Fibroblast of lung (primary cell): ENCODE measurements around the gene ATP1B1. TPM values are rescaled to one million over a fixed set of nuclear protein-coding genes. Genes with fewer than 3 reads are reported as not detected.
A peak's percentile ranks its signal among the peaks of the same experiment; 100 is the strongest.

Experiments used
- DNase-seq, 2 donors: peaks; one replicate each; pipeline versions ENCODE4 v3.0.0 to v3.0.0-alpha.2; 2010; ENCODE audit warnings: low read depth in 2 of 2
- H2AFZ ChIP-seq: 2 replicates; pipeline ENCODE4 v1.5.1; 2012; ENCODE audit warnings: low read length, control low read depth, inconsistent platforms
- H3K27ac ChIP-seq: 2 replicates; pipeline ENCODE4 v1.5.1; 2011; ENCODE audit warnings: low read length, control low read depth; ENCODE audit not compliant: insufficient read depth
- H3K27me3 ChIP-seq: 2 replicates; pipeline ENCODE4 v1.5.1; 2011; ENCODE audit warnings: mild to moderate bottlenecking, low read length; ENCODE audit not compliant: control insufficient read depth, insufficient read depth
- H3K36me3 ChIP-seq: 2 replicates; pipeline ENCODE4 v1.5.1; 2011; ENCODE audit warnings: low read length; ENCODE audit not compliant: control insufficient read depth, insufficient read depth
- H3K4me1 ChIP-seq: 2 replicates; pipeline ENCODE4 v1.5.1; 2011; ENCODE audit warnings: low read length; ENCODE audit not compliant: control insufficient read depth, insufficient read depth; ENCODE audit errors: extremely low read depth
- H3K4me2 ChIP-seq: 2 replicates; pipeline ENCODE4 v1.5.1; 2011; ENCODE audit warnings: low read length, control low read depth; ENCODE audit not compliant: insufficient read depth; ENCODE audit errors: extremely low read depth
- H3K4me3 ChIP-seq, 4 experiments: fragments of 200-600 bp in 1 of 4; sonication (generic) in 1 of 4; replicated peaks in 1 of 4; 2 replicates each; pipeline ENCODE4 v1.5.1; 2011 to 2016; ENCODE audit warnings: low read length in 4 of 4, low read depth in 3 of 4, mild to moderate bottlenecking in 3 of 4, control low read depth in 2 of 4, inconsistent platforms in 1 of 4, mixed read lengths in 1 of 4; ENCODE audit not compliant: insufficient read depth in 1 of 4; ENCODE audit errors: control extremely low read depth in 1 of 4
- H3K79me2 ChIP-seq: 2 replicates; pipeline ENCODE4 v1.5.1; 2012; ENCODE audit warnings: mild to moderate bottlenecking, low read length, inconsistent platforms; ENCODE audit not compliant: control insufficient read depth, insufficient read depth
- H3K9ac ChIP-seq: 2 replicates; pipeline ENCODE4 v1.5.1; 2011; ENCODE audit warnings: mild to moderate bottlenecking, low read length, control low read depth; ENCODE audit not compliant: insufficient read depth
- H3K9me3 ChIP-seq: 2 replicates; pipeline ENCODE4 v1.5.1; 2012; ENCODE audit warnings: low read depth, low read length; ENCODE audit not compliant: control insufficient read depth, insufficient read depth
- H4K20me1 ChIP-seq: 2 replicates; pipeline ENCODE4 v1.5.1; 2011; ENCODE audit warnings: low read length; ENCODE audit not compliant: control insufficient read depth, insufficient read depth; ENCODE audit errors: extremely low read depth
- CTCF ChIP-seq, 2 donors: IDR thresholded peaks in 1 of 2; conservative IDR thresholded peaks in 1 of 2; 1 replicate in 1 of 2; 2 replicates in 1 of 2; pipeline ENCODE4 v1.5.1; 2011 to 2012; ENCODE audit warnings: low read length in 2 of 2, control low read depth in 1 of 2, inconsistent platforms in 1 of 2, low read depth in 1 of 2, mild to moderate bottlenecking in 1 of 2
- EZH2 ChIP-seq: IDR thresholded peaks from 2 replicates; pipeline ENCODE4 v1.5.1; 2012; ENCODE audit warnings: low read length, control low read depth, mild to moderate bottlenecking; ENCODE audit errors: missing control alignments
- polyA plus RNA-seq, 2 donors: library from polyadenylated mRNA; depleted of rRNA in 1 of 2; stranded (reverse) in 1 of 2; unstranded in 1 of 2; fragments of >200 nt; gene quantifications; 2 replicates each; pipeline ENCODE4 v1.2.1, GENCODE V29; 2011 to 2012; ENCODE audit warnings: missing spikeins in 1 of 2
- total RNA-seq: library from RNA; depleted of rRNA; stranded (reverse); fragments of >200 nt; gene quantifications from 2 replicates; pipeline ENCODE4 v1.2.1, GENCODE V29; 2014

Gene ATP1B1
- total and polyA plus RNA-seq, 2 donors (not counting 1 experiment from before 2014, with no cell fraction given): 21.1 to 37.9 TPM

GRCh38 chr1:169127305-169127704, 20.8 kb downstream of the ATP1B1 start:
- Histone ChIP-seq H2AFZ (no peak overlapping the region), H4K20me1 (no peaks in the 10 kb centered on the region), H3K4me1 (no peaks in the 10 kb centered on the region), H3K36me3 (peaks cover 3% of the 10 kb centered on the region), H3K4me3 (no peak overlapping the region), H3K27me3 (no peaks in the 10 kb centered on the region), H3K9me3 (no peaks in the 10 kb centered on the region), H3K27ac (no peak overlapping the region), H3K9ac (no peak overlapping the region), H3K79me2 (no peaks in the 10 kb centered on the region), H3K4me2 (no peak overlapping the region)
- no peak for TF ChIP-seq EZH2
- TF ChIP-seq CTCF (conservative IDR thresholded peaks at IDR 0.05 in 1 of 2, IDR thresholded peaks at IDR 0.05 in 1 of 2; ENCODE audit: low read depth in 1 of 2, low read length in 2 of 2): no peak
- peak in 1 of 2 donors; percentile 62 for DNase-seq

- H3K4me2 ChIP-seq: no peak overlapping the region
- H3K79me2 ChIP-seq: no peaks in the 10 kb centered on the region
- H3K9me3 ChIP-seq: no peaks in the 10 kb centered on the region
- H3K4me3 ChIP-seq: no peak overlapping the region
- no peaks in the 10 kb centered on the region for H3K27me3 ChIP-seq
- peaks cover 3% of the 10 kb centered on the region for H3K36me3 ChIP-seq
- no peak overlapping the region for H2AFZ ChIP-seq
- H3K27ac ChIP-seq: no peak overlapping the region
- TF ChIP-seq EZH2 (no peak), CTCF (conservative IDR thresholded peaks at IDR 0.05 in 1 of 2, IDR thresholded peaks at IDR 0.05 in 1 of 2; ENCODE audit: low read depth in 1 of 2, low read length in 2 of 2) (no peak)
- DNase-seq: no peak
- no peaks in the 10 kb centered on the region for H4K20me1 ChIP-seq
- no peak overlapping the region for H3K9ac ChIP-seq
- no peaks in the 10 kb centered on the region for H3K4me1 ChIP-seq
These were observed 22.1 kb downstream of the ATP1B1 start for GRCh38 chr1:169128562-169128961.

- DNase-seq: peak in 1 of 2 donors; percentile 56
- H3K4me2 ChIP-seq: no peak overlapping the region
- no peaks in the 10 kb centered on the region for H3K79me2 ChIP-seq
- no peaks in the 10 kb centered on the region for H3K27me3 ChIP-seq
- H3K4me3 ChIP-seq: no peak overlapping the region
- H3K4me1 ChIP-seq: no peaks in the 10 kb centered on the region
- no peaks in the 10 kb centered on the region for H4K20me1 ChIP-seq
- H3K9me3 ChIP-seq: no peaks in the 10 kb centered on the region
- H3K27ac ChIP-seq: no peak overlapping the region
- H3K36me3 ChIP-seq: peaks cover 3% of the 10 kb centered on the region
- TF ChIP-seq EZH2 (no peak), CTCF (conservative IDR thresholded peaks at IDR 0.05 in 1 of 2, IDR thresholded peaks at IDR 0.05 in 1 of 2; ENCODE audit: low read depth in 1 of 2, low read length in 2 of 2) (no peak)
- H2AFZ ChIP-seq: no peak overlapping the region
- H3K9ac ChIP-seq: no peak overlapping the region
These were observed 22.8 kb downstream of the ATP1B1 start for GRCh38 chr1:169129109-169129784.
